Loucy (cell line): ENCODE measurements around the gene CWC25.
A peak's percentile ranks its signal among the peaks of the same experiment; 100 is the strongest.

ENCODE experiments used
- H2AFZ ChIP-seq: fragments of 200-600 bp; sonication (generic); 2 replicates; pipeline ENCODE4 v1.6.0; 2016; ENCODE audit warnings: antibody characterized with exemption, mild to moderate bottlenecking, low read length, moderate library complexity
- H3F3A ChIP-seq: fragments of 200-600 bp; 2 replicates; pipeline ENCODE4 v1.6.0; 2016; ENCODE audit warnings: antibody characterized with exemption, low read depth, mild to moderate bottlenecking
- H3K27me3 ChIP-seq: fragments of 200-600 bp; sonication (generic); 2 replicates; pipeline ENCODE4 v1.6.1; 2014; ENCODE audit warnings: low read length, mild to moderate bottlenecking; ENCODE audit not compliant: insufficient read depth, poor library complexity, severe bottlenecking
- H3K36me3 ChIP-seq: fragments of 200-600 bp; sonication (generic); 2 replicates; pipeline ENCODE4 v1.6.1; 2016; ENCODE audit warnings: low read length; ENCODE audit not compliant: insufficient read depth
- H3K4me1 ChIP-seq: fragments of 200-600 bp; sonication (generic); 2 replicates; pipeline ENCODE4 v1.5.1; 2014; ENCODE audit warnings: low read length, mild to moderate bottlenecking; ENCODE audit not compliant: insufficient read depth, poor library complexity, severe bottlenecking
- H3K4me2 ChIP-seq: fragments of 200-600 bp; sonication (generic); 2 replicates; pipeline ENCODE4 v1.6.0; 2014; ENCODE audit warnings: antibody characterized with exemption, low read length, low read depth, mild to moderate bottlenecking; ENCODE audit not compliant: poor library complexity, severe bottlenecking
- H3K4me3 ChIP-seq: fragments of 200-600 bp; sonication (generic); 2 replicates; pipeline ENCODE4 v1.5.1; 2014; ENCODE audit warnings: low read length, mild to moderate bottlenecking, mixed read lengths; ENCODE audit not compliant: poor library complexity, severe bottlenecking
- H3K79me2 ChIP-seq: fragments of 200-600 bp; sonication (generic); 2 replicates; pipeline ENCODE4 v1.6.1; 2014; ENCODE audit warnings: low read length; ENCODE audit not compliant: insufficient read depth
- H3K9ac ChIP-seq: fragments of 200-600 bp; sonication (generic); 2 replicates; pipeline ENCODE4 v1.6.0; 2014; ENCODE audit warnings: mild to moderate bottlenecking, low read depth, low read length, moderate library complexity; ENCODE audit not compliant: poor library complexity, severe bottlenecking
- H3K9me2 ChIP-seq: fragments of 200-600 bp; sonication (generic); replicated peaks from 2 replicates; pipeline ENCODE4 v1.6.1; 2016; ENCODE audit warnings: low read depth, low read length, mixed read lengths
- H3K9me3 ChIP-seq: fragments of 200-600 bp; sonication (generic); 2 replicates; pipeline ENCODE4 v1.6.1; 2014; ENCODE audit warnings: mild to moderate bottlenecking, antibody characterized with exemption, low read length, low read depth; ENCODE audit not compliant: insufficient read depth
- H4K20me1 ChIP-seq: fragments of 200-600 bp; sonication (generic); 2 replicates; pipeline ENCODE4 v1.6.0; 2014; ENCODE audit warnings: antibody characterized with exemption, low read length, mild to moderate bottlenecking; ENCODE audit not compliant: insufficient read depth, poor library complexity, severe bottlenecking
- EZH2phosphoT487 ChIP-seq: fragments of 200-600 bp; IDR thresholded peaks from 2 replicates; pipeline ENCODE4 v1.6.1; 2018; ENCODE audit warnings: antibody characterized with exemption, mild to moderate bottlenecking, moderate library complexity, borderline replicate concordance
- TF ChIP-seq, protein P1 (sequence below): fragments of 200-600 bp; sonication (generic); conservative IDR thresholded peaks from 2 replicates; pipeline ENCODE4 v1.5.1; 2014; ENCODE audit warnings: mild to moderate bottlenecking, antibody characterized with exemption, low read length

CWC25 gene

DNA sequence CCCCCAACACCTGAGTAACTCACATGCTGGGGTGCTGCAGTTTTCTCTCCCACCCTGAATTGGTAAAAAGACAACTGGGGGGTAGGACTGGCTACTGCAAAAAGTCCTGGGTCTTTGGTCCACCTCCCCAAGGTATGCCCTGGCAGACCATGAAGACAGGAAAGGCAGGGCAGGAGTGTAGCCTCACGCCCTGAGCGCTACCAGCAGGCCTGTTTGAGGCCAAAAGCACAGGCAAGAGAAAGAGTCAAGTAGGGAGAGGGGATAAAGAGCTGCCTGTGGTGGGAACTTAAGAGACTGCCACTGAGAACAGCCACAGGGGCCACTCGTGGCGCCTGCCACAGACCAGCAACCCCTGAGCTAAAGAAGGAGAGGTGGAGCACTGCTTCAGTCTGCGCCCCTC, 58.8 kb downstream of the CWC25 start:
- Histone ChIP-seq H3K4me2 (no peak overlapping the region), H3K9me2 (no peaks in the 10 kb centered on the region), H3K4me1 (no peaks in the 10 kb centered on the region), H3K9ac (no peak overlapping the region), H3K27me3 (no peaks in the 10 kb centered on the region), H3K36me3 (peaks cover 89% of the 10 kb centered on the region; the same call in 1 of the 2 replicates), H3K9me3 (no peaks in the 10 kb centered on the region), H4K20me1 (no peaks in the 10 kb centered on the region), H3F3A (no peaks in the 10 kb centered on the region), H3K4me3 (no peak overlapping the region), H3K79me2 (no peaks in the 10 kb centered on the region), H2AFZ (no peak overlapping the region)
- no peak for TF ChIP-seq EZH2phosphoT487
- TF ChIP-seq, protein P1, sequence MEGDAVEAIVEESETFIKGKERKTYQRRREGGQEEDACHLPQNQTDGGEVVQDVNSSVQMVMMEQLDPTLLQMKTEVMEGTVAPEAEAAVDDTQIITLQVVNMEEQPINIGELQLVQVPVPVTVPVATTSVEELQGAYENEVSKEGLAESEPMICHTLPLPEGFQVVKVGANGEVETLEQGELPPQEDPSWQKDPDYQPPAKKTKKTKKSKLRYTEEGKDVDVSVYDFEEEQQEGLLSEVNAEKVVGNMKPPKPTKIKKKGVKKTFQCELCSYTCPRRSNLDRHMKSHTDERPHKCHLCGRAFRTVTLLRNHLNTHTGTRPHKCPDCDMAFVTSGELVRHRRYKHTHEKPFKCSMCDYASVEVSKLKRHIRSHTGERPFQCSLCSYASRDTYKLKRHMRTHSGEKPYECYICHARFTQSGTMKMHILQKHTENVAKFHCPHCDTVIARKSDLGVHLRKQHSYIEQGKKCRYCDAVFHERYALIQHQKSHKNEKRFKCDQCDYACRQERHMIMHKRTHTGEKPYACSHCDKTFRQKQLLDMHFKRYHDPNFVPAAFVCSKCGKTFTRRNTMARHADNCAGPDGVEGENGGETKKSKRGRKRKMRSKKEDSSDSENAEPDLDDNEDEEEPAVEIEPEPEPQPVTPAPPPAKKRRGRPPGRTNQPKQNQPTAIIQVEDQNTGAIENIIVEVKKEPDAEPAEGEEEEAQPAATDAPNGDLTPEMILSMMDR: no peak

DNA sequence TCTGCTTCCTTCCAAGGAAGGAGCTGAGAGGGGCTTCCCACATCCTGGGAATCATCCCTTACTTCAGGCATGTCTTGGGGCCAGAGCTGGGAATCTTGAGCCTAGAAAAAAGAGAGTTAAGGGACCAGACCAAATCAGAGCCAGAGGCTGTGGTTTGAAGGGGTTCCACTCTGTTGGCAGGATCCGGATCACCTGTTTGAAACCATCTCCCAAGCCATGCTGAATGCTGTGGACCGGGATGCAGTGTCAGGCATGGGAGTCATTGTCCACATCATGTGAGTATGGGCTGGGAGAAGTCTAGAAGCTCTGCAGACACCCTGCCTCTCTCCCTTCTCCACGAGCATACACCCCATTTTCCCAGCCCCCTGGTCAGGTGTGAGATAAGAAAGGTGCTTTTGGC, 62.9 kb downstream of the CWC25 start:
- H3K4me2 ChIP-seq: no peak overlapping the region
- TF ChIP-seq EZH2phosphoT487: no peak
- TF ChIP-seq, protein P1: no peak
- H3F3A ChIP-seq: no peaks in the 10 kb centered on the region
- 0 out of 2 replicates have a peak, but pooled peaks cover 3% of the 10 kb centered on the region for H3K79me2 ChIP-seq
- H3K9me2 ChIP-seq: no peaks in the 10 kb centered on the region
- H3K36me3 ChIP-seq: peaks cover 68% of the 10 kb centered on the region; the same call in 1 of the 2 replicates
- no peaks in the 10 kb centered on the region for H3K27me3 ChIP-seq
- H3K4me1 ChIP-seq: no peaks in the 10 kb centered on the region
- no peak overlapping the region for H3K4me3 ChIP-seq
- H2AFZ ChIP-seq: no peak overlapping the region
- H3K9ac ChIP-seq: no peak overlapping the region
- H4K20me1 ChIP-seq: no peaks in the 10 kb centered on the region
- H3K9me3 ChIP-seq: no peaks in the 10 kb centered on the region

DNA sequence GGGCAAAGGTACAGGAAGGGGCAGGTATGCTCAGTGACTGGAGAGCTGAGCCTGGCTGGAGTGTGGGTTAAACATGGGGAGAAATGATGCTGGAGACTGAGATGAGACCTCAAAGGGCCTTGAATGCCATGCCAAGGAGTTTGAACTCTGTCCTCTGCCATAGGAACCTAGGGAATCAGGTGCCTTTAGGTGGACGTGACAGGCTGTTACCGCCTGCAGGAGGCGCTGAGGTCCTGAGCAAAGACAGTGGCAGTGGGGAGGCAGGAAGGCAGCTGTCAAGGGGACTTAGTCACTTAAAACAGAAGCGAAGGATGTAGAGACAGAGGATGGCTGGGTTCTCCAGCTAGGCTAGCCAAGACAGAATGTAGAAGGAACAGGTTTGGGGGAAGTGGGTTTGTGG, 63.5 kb downstream of the CWC25 start:
- Histone ChIP-seq H4K20me1 (no peaks in the 10 kb centered on the region), H3K4me2 (no peak overlapping the region), H2AFZ (no peak overlapping the region), H3K9me2 (no peaks in the 10 kb centered on the region), H3K9me3 (no peaks in the 10 kb centered on the region), H3K9ac (no peak overlapping the region), H3K4me3 (no peak overlapping the region), H3K4me1 (no peaks in the 10 kb centered on the region), H3K79me2 (0 out of 2 replicates have a peak, but pooled peaks cover 3% of the 10 kb centered on the region), H3F3A (no peaks in the 10 kb centered on the region), H3K27me3 (no peaks in the 10 kb centered on the region), H3K36me3 (peaks cover 63% of the 10 kb centered on the region; the same call in 1 of the 2 replicates)
- no peak for TF ChIP-seq EZH2phosphoT487
- TF ChIP-seq, protein P1: peak; percentile 71
